ENCODE measurements around the gene GHRHR. TPM values are rescaled to one million over a fixed set of nuclear protein-coding genes. Genes with fewer than 3 reads are reported as not detected.

The GHRHR gene
- total RNA-seq, 1 experiment from 2014 or later = not detected

GRCh38 chr7:30925117-30925516, 38.6 kb upstream of the GHRHR start:
- Histone ChIP-seq H3K27me3 (replicated peaks; ENCODE audit: control insufficient read depth, insufficient read depth, low read length) (no peaks in the 10 kb centered on the region), H3K9me3 (0 out of 2 replicates have a peak, but pooled peaks cover 3% of the 10 kb centered on the region), H3K36me3 (ENCODE audit: control insufficient read depth, insufficient read depth, low read length) (no peaks in the 10 kb centered on the region), H3K4me3 (ENCODE audit: low read depth, low read length) (no peak overlapping the region), H3K4me1 (no peaks in the 10 kb centered on the region)
- Mint-ChIP-seq H3K27ac (ENCODE audit: unreplicated experiment) (no peak overlapping the region), H3K9me3 (ENCODE audit: unreplicated experiment) (no peaks in the 10 kb centered on the region), H3K4me3 (ENCODE audit: unreplicated experiment) (no peak overlapping the region), H3K4me1 (ENCODE audit: low read depth, unreplicated experiment) (no peaks in the 10 kb centered on the region), H3K36me3 (ENCODE audit: insufficient read depth, unreplicated experiment) (no peaks in the 10 kb centered on the region), H3K27me3 (ENCODE audit: insufficient read depth, unreplicated experiment) (no peaks in the 10 kb centered on the region)
- BruUV-seq (replicated peaks) = no TSS peak
- DNase-seq = no peak
- intact Hi-C loops (cut with micrococcal nuclease; ENCODE audit: unreplicated experiment) = no loop called here
- POLR2A ChIA-PET = no interaction called here
- CTCF ChIA-PET = interaction anchor here (0.5 to 1.1 kb wide), 3 partner anchors 11 to 129 kb away, joined by 3 to 5 read pairs (median 3); no protein-coding TSS in a partner anchor
- TF ChIP-seq, protein P1, sequence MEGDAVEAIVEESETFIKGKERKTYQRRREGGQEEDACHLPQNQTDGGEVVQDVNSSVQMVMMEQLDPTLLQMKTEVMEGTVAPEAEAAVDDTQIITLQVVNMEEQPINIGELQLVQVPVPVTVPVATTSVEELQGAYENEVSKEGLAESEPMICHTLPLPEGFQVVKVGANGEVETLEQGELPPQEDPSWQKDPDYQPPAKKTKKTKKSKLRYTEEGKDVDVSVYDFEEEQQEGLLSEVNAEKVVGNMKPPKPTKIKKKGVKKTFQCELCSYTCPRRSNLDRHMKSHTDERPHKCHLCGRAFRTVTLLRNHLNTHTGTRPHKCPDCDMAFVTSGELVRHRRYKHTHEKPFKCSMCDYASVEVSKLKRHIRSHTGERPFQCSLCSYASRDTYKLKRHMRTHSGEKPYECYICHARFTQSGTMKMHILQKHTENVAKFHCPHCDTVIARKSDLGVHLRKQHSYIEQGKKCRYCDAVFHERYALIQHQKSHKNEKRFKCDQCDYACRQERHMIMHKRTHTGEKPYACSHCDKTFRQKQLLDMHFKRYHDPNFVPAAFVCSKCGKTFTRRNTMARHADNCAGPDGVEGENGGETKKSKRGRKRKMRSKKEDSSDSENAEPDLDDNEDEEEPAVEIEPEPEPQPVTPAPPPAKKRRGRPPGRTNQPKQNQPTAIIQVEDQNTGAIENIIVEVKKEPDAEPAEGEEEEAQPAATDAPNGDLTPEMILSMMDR (IDR thresholded peaks at IDR 0.05; ENCODE audit: insufficient read depth in 1 of 2, low read depth in 1 of 2, low read length in 1 of 2, severe bottlenecking in 1 of 2, unreplicated experiment in 1 of 2) = no peak

DNA sequence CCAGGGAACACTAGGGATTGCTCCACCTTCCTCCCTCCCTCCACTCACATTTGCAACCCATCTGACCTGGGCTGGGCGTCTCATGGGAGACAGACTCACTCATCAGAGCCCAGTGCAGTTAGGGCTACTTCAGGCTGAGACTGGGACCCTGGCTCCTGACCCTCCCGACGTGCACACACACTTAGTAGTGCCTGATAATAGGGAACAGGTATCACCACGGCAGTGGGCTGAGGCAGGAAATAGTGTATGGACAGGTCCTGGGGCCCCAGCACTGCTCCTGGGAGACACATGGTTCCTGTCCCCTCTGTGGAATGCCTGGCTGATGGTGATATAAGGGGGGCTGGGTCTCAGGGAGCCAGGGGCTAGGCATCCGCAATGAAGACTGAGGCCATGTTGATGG, 37.8 kb upstream of the GHRHR start:
- Mint-ChIP-seq H3K4me3 (ENCODE audit: unreplicated experiment) (no peak overlapping the region), H3K27ac (ENCODE audit: unreplicated experiment) (no peak overlapping the region), H3K9me3 (ENCODE audit: unreplicated experiment) (no peaks in the 10 kb centered on the region), H3K27me3 (ENCODE audit: insufficient read depth, unreplicated experiment) (no peaks in the 10 kb centered on the region), H3K36me3 (ENCODE audit: insufficient read depth, unreplicated experiment) (no peaks in the 10 kb centered on the region), H3K4me1 (ENCODE audit: low read depth, unreplicated experiment) (no peaks in the 10 kb centered on the region)
- DNase-seq = no peak
- intact Hi-C loops (cut with micrococcal nuclease; ENCODE audit: unreplicated experiment) = no loop called here
- BruUV-seq (replicated peaks) = no TSS peak
- no peaks in the 10 kb centered on the region for H3K27me3 ChIP-seq (replicated peaks; ENCODE audit: control insufficient read depth, insufficient read depth, low read length)
- no peaks in the 10 kb centered on the region for H3K4me1 ChIP-seq
- H3K4me3 ChIP-seq (ENCODE audit: low read depth, low read length) = no peak overlapping the region
- CTCF ChIA-PET = no interaction called here
- 0 out of 2 replicates have a peak, but pooled peaks cover 3% of the 10 kb centered on the region for H3K9me3 ChIP-seq
- H3K36me3 ChIP-seq (ENCODE audit: control insufficient read depth, insufficient read depth, low read length) = no peaks in the 10 kb centered on the region
- POLR2A ChIA-PET = no interaction called here
- TF ChIP-seq, protein P1 (IDR thresholded peaks at IDR 0.05; ENCODE audit: insufficient read depth in 1 of 2, low read depth in 1 of 2, low read length in 1 of 2, severe bottlenecking in 1 of 2, unreplicated experiment in 1 of 2) = no peak

DNA sequence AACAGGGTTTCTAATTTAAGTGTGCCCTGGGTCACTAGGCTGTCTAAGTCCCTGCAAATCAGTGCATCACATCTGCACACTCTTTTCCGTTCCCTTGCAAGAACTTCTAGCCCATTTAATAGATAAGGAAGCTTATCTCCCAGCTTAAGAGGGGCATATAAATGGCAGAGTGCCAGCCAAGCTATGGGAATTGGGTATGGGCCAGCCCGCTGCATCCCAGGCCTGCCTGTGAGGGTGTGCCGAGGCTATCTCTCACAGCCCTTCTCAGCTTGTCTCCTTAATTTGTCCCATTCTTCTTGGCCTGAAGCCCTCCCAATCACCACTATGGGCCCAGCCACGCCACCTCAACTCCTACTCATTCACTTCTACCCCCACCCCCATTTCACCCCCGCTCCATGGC, 37.4 kb upstream of the GHRHR start:
- POLR2A ChIA-PET = no interaction called here
- CTCF ChIA-PET = no interaction called here

More for the DNA sequence above, 37.4 kb upstream of the GHRHR start:
- intact Hi-C loops (cut with micrococcal nuclease; ENCODE audit: unreplicated experiment) = no loop called here
- Mint-ChIP-seq H3K4me1 (ENCODE audit: low read depth, unreplicated experiment) (no peaks in the 10 kb centered on the region), H3K27ac (ENCODE audit: unreplicated experiment) (no peak overlapping the region), H3K27me3 (ENCODE audit: insufficient read depth, unreplicated experiment) (no peaks in the 10 kb centered on the region), H3K9me3 (ENCODE audit: unreplicated experiment) (no peaks in the 10 kb centered on the region), H3K36me3 (ENCODE audit: insufficient read depth, unreplicated experiment) (no peaks in the 10 kb centered on the region), H3K4me3 (ENCODE audit: unreplicated experiment) (no peak overlapping the region)
- no peaks in the 10 kb centered on the region for H3K27me3 ChIP-seq (replicated peaks; ENCODE audit: control insufficient read depth, insufficient read depth, low read length)
- 0 out of 2 replicates have a peak, but pooled peaks cover 3% of the 10 kb centered on the region for H3K9me3 ChIP-seq
- no peaks in the 10 kb centered on the region for H3K4me1 ChIP-seq
- no peaks in the 10 kb centered on the region for H3K36me3 ChIP-seq (ENCODE audit: control insufficient read depth, insufficient read depth, low read length)
- BruUV-seq (replicated peaks) = no TSS peak
- H3K4me3 ChIP-seq (ENCODE audit: low read depth, low read length) = no peak overlapping the region
- TF ChIP-seq, protein P1 (IDR thresholded peaks at IDR 0.05; ENCODE audit: insufficient read depth in 1 of 2, low read depth in 1 of 2, low read length in 1 of 2, severe bottlenecking in 1 of 2, unreplicated experiment in 1 of 2) = no peak
- DNase-seq = no peak

Measured in Caco-2 (cell line).